AG09309 (cell line): ENCODE results near the gene POMT2.
A peak's percentile ranks its signal among the peaks of the same experiment; 100 is the strongest.
"Not testable (repeated sequence)": the region's sequence is repeated elsewhere in the genome, so short reads cannot be mapped to it uniquely, and the experiment has no call there.

Experiments
- DNase-seq: peaks from one replicate; pipeline ENCODE4 v3.0.0-alpha.2; 2010; ENCODE audit warnings: low read depth
- H3K4me3 ChIP-seq: 2 replicates; pipeline ENCODE4 v1.5.1; 2011; ENCODE audit warnings: mild to moderate bottlenecking, low read depth, low read length, moderate library complexity; ENCODE audit not compliant: control insufficient read depth
- CTCF ChIP-seq: IDR thresholded peaks from 2 replicates; pipeline ENCODE4 v1.5.1; 2011; ENCODE audit warnings: mild to moderate bottlenecking, low read depth, low read length, inconsistent platforms; ENCODE audit not compliant: insufficient read depth, control insufficient read depth; ENCODE audit errors: missing control alignments

Gene POMT2

DNA sequence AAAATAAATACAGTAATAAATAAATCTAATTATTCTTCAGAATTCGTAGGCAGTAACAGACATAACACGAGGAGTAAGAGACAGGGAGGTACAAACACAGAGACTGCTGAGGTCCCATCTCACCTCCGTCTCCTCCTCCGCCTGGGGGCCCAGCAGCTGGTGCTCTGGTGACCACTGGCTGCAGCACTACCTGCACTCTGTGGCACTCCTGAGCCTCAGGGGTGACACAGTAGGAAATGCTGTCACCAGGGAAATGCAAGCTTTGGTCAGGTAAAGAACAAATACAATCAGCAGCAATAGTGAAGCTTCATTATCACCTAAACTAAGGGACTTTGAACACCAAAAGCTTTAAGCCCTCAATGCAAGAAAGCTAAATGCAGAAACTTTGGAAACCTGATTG is 19.7 kb upstream of the POMT2 start:
- no peak overlapping the region for H3K4me3 ChIP-seq
- DNase-seq = no peak
- no peak for TF ChIP-seq CTCF

DNA sequence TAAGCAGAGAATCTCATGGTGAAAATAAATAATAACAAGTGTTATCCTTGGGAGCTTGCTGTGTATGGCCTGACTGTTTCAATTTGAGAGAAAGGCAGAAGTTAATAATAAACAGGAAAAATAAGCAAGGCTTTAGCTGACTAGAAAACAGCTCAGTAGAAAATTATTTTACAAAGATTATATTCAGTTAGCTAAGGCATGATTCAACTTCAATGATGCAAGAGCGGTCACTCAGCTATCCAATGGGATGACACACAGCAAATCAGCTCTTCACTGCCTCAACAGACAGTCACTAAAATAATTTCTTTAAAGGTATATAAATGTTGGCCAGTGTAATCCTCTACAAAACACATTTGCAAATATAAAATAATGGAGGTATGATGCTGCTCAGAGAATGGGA is 18.7 kb upstream of the POMT2 start:
- peak; percentile 34 for DNase-seq
- no peak overlapping the region for H3K4me3 ChIP-seq
- TF ChIP-seq CTCF = no peak

GRCh38 chr14:77338302-77338701 is 17.6 kb upstream of the POMT2 start:
- TF ChIP-seq CTCF = no peak
- DNase-seq = no peak
- no peak overlapping the region for H3K4me3 ChIP-seq

DNA sequence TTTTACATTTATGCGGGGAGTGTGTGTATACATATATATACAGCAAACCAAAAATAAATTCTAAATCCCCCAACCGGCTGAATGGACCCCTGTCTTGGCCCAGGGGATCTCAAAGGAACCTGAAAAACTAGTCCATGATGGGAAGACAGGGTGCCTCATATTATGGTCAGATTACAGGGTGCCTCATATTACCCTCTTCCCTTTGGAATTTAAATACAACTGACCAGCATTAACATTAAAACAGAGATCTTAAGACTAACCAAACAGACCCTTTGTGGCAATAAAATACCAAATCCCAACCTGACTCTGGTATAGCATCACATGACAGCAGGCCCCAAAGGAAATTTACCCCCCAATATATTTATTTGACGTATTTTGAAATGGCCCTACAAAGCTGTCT is 17.2 kb upstream of the POMT2 start:
- no peak for DNase-seq
- TF ChIP-seq CTCF = no peak
- no peak overlapping the region for H3K4me3 ChIP-seq

DNA sequence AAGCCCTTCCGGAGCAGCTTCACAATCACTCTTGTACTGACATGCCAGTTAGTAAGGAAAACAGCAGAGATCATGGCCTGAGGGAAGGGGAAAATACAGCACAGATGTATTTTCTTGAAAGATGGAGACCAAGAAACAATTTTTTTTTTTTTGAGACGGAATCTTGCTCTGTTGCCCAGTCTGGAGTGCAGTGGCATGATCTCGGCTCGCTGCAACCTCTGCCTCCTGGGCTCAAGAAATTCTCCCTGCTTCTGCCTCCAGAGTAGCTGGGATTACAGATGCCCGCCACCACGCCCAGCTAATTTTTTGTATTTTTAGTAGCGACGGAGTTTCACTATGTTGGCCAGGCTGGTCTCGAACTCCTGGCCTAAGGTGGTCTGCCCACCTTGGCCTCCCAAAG is 16.6 kb upstream of the POMT2 start:
- DNase-seq, H3K4me3 ChIP-seq: not testable (repeated sequence)

GRCh38 chr14:77335576-77335975 is 14.9 kb upstream of the POMT2 start:
- H3K4me3 ChIP-seq = no peak overlapping the region
- TF ChIP-seq CTCF = no peak
- DNase-seq = no peak

GRCh38 chr14:77329872-77330271 is 9.2 kb upstream of the POMT2 start:
- no peak for DNase-seq
- H3K4me3 ChIP-seq = no peak overlapping the region
- TF ChIP-seq CTCF = no peak
